Measurements from ENCODE around the gene DOCK6.

DOCK6 gene

GRCh38 chr19:11251650-11252314, 10.5 kb downstream of the DOCK6 start:
- TF ChIP-seq ZFX (IDR thresholded peaks at IDR 0.05; ENCODE audit: borderline replicate concordance) (no peak), CTCF (IDR thresholded peaks at IDR 0.05) (no peak)

GRCh38 chr19:11251217-11251616, 11.1 kb downstream of the DOCK6 start:
- no peak for TF ChIP-seq ZFX (IDR thresholded peaks at IDR 0.05; ENCODE audit: borderline replicate concordance)
- TF ChIP-seq CTCF (IDR thresholded peaks at IDR 0.05): no peak
- H3K27ac ChIP-seq: no peak overlapping the region

More at GRCh38 chr19:11251650-11252314, 10.5 kb downstream of the DOCK6 start:
- H3K27ac ChIP-seq: no peak overlapping the region

DNA sequence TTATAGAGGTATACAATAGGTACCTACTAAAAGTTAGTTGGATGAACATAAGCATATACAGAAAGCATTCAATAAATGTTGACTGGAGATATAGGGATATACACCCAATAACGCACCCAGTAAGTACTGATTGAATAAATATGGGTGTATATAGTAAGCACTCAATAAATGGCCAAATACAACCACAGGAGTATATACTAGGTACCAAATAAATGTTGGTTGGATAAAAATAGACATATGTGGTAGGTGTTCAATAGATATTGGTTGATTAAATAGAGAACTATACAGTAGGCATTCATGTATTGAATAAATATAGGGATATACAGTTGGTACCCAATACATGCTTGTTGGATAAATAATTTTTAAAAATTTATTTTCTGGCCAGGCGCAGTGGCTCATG, 13.5 kb downstream of the DOCK6 start:
- TF ChIP-seq CTCF (IDR thresholded peaks at IDR 0.05): no peak
- no peak for TF ChIP-seq ZFX (IDR thresholded peaks at IDR 0.05; ENCODE audit: borderline replicate concordance)
- no peak overlapping the region for H3K27ac ChIP-seq

GRCh38 chr19:11247934-11248333, 14.4 kb downstream of the DOCK6 start:
- TF ChIP-seq CTCF (IDR thresholded peaks at IDR 0.05) (no peak), ZFX (IDR thresholded peaks at IDR 0.05; ENCODE audit: borderline replicate concordance) (no peak)
- H3K27ac ChIP-seq: no peak overlapping the region

GRCh38 chr19:11247391-11247790, 14.9 kb downstream of the DOCK6 start:
- TF ChIP-seq ZFX (IDR thresholded peaks at IDR 0.05; ENCODE audit: borderline replicate concordance): no peak
- no peak for TF ChIP-seq CTCF (IDR thresholded peaks at IDR 0.05)
- H3K27ac ChIP-seq: no peak overlapping the region

GRCh38 chr19:11246941-11247340, 15.4 kb downstream of the DOCK6 start:
- no peak for TF ChIP-seq CTCF (IDR thresholded peaks at IDR 0.05)
- no peak for TF ChIP-seq ZFX (IDR thresholded peaks at IDR 0.05; ENCODE audit: borderline replicate concordance)
- H3K27ac ChIP-seq: no peak overlapping the region

DNA sequence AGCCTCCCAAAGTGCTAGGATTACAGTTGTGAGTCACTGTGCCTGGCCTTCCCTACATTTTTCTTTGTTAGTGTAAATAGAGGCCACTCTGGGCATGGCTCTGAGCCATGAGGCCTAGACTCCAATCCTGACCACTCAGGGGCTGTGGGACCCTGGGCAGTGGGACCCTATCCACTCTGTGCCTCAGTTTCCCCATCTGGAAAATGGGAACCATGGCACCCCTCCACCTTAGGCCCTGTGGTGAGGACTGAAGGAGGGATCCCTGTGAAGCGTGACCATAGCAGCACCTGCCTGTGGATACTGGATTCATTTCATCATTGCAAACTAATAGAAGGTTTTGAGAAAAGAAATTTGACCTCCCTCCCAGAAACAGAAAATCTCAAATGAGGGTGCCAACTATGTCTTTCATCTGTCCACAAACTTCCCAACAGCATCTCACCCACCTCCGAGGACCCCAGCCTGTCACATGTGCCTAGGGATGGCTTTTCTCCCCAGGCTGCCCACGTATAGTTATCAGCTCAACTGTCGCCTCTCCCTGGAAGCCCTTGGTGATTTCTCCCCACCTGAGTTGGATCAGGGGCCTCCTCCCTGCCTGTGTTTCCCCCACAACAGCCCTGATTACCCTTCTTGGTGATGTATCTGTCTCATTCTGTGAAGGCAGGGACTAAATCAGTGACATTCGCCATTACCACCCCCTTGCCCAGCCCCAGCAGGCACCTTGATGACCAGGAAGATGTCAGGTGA, 17.3 kb downstream of the DOCK6 start:
- H3K27ac ChIP-seq: no peak overlapping the region
- TF ChIP-seq CTCF (IDR thresholded peaks at IDR 0.05) (no peak), ZFX (IDR thresholded peaks at IDR 0.05; ENCODE audit: borderline replicate concordance) (no peak)

Data from 22Rv1 (cell line).